Endothelial cell of umbilical vein (primary cell): ENCODE measurements around the gene STX16. TPM values are rescaled to one million over a fixed set of nuclear protein-coding genes. Genes with fewer than 3 reads are reported as not detected.

ENCODE experiments used
- BruUV-seq: library from RNA; stranded (reverse); fragments of 400-500 nt; replicated peaks from 2 replicates; lab custom pipeline; 2021; lab: Mats Ljungman, UMichigan
- CTCF ChIA-PET: fragments of 300-600, 350-600 bp; sonication (Branson Sonifier 250); formaldehyde crosslinking; loops from one replicate; lab custom pipeline; 2021; ENCODE audit warnings: antibody characterized with exemption, inconsistent platforms; lab: Charles Lee
- POLR2A ChIA-PET: fragments of 300-600, 350-600 bp; sonication (Branson Sonifier 250); formaldehyde crosslinking; loops from one replicate; lab custom pipeline; 2021; ENCODE audit warnings: antibody characterized with exemption, inconsistent platforms; lab: Charles Lee
- DNase-seq: peaks from one replicate; pipeline ENCODE4 v3.0.0-alpha.2; 2011; ENCODE audit warnings: low read depth, low spot score
- FAIRE-seq: peaks from 2 replicates; lab custom pipeline; 2011; peaks lifted over from hg19 to GRCh38; lab: Jason Lieb, UNC
- H2AFZ ChIP-seq: 2 replicates; pipeline ENCODE4 v1.6.0; 2012; ENCODE audit warnings: low read depth, low read length, control low read depth, inconsistent platforms
- H3K27ac ChIP-seq: 2 replicates; pipeline ENCODE4 v1.5.1; 2011; ENCODE audit warnings: low read depth, mild to moderate bottlenecking, control low read depth, low read length, moderate library complexity; ENCODE audit not compliant: insufficient read depth
- H3K27me3 ChIP-seq, 2 experiments: 2 replicates each; pipeline versions ENCODE4 v1.6.0 to v1.6.1; 2011; ENCODE audit warnings: low read length in 2 of 2, mixed read lengths in 1 of 2; ENCODE audit not compliant: control insufficient read depth in 2 of 2, insufficient read depth in 2 of 2
- H3K36me3 ChIP-seq, 2 experiments: 2 replicates in 1 of 2; 3 replicates in 1 of 2; pipeline ENCODE4 v1.5.1; 2011; ENCODE audit warnings: low read length in 2 of 2, mild to moderate bottlenecking in 1 of 2, moderate library complexity in 1 of 2; ENCODE audit not compliant: control insufficient read depth in 2 of 2, insufficient read depth in 2 of 2; ENCODE audit errors: extremely low read depth in 1 of 2
- H3K4me1 ChIP-seq: 3 replicates; pipeline ENCODE4 v1.5.1; 2011; ENCODE audit warnings: mild to moderate bottlenecking, low read length; ENCODE audit not compliant: control insufficient read depth, insufficient read depth; ENCODE audit errors: extremely low read depth
- H3K4me2 ChIP-seq: 2 replicates; pipeline ENCODE4 v1.6.1; 2011; ENCODE audit warnings: low read length, control low read depth, mixed read lengths; ENCODE audit not compliant: insufficient read depth
- H3K4me3 ChIP-seq, 3 experiments: fragments of 200-600 bp in 1 of 3; sonication (generic), shearing (Covaris generic) in 1 of 3; replicated peaks in 1 of 3; 2 replicates each; pipeline ENCODE4 v1.5.1; 2011 to 2016; ENCODE audit warnings: control low read depth in 3 of 3, low read length in 3 of 3, mild to moderate bottlenecking in 2 of 3, inconsistent platforms in 1 of 3, low read depth in 1 of 3, moderate library complexity in 1 of 3; ENCODE audit not compliant: insufficient read depth in 1 of 3
- H3K79me2 ChIP-seq: 2 replicates; pipeline ENCODE4 v1.6.0; 2012; ENCODE audit warnings: low read length, inconsistent platforms; ENCODE audit not compliant: control insufficient read depth, insufficient read depth
- H3K9ac ChIP-seq: replicated peaks from 2 replicates; pipeline ENCODE3; 2011; ENCODE audit warnings: low read length, control low read depth; ENCODE audit not compliant: insufficient read depth; ENCODE audit errors: extremely low read depth
- H3K9me1 ChIP-seq: replicated peaks from 3 replicates; pipeline ENCODE4 v1.6.0; 2011; ENCODE audit warnings: mild to moderate bottlenecking, low read length; ENCODE audit not compliant: control insufficient read depth, insufficient read depth; ENCODE audit errors: extremely low read depth
- H3K9me3 ChIP-seq: replicated peaks from 2 replicates; pipeline ENCODE4 v1.5.1; 2012; ENCODE audit warnings: low read length, inconsistent platforms; ENCODE audit not compliant: control insufficient read depth, insufficient read depth
- H4K20me1 ChIP-seq: replicated peaks from 2 replicates; pipeline ENCODE3; 2011; ENCODE audit warnings: mild to moderate bottlenecking, low read length; ENCODE audit not compliant: control insufficient read depth, insufficient read depth; ENCODE audit errors: extremely low read depth
- CTCF ChIP-seq, 2 donors: IDR thresholded peaks; 1 replicate in 1 of 2; 2 replicates in 1 of 2; pipeline ENCODE4 v1.5.1; 2011; ENCODE audit warnings: low read length in 2 of 2, mild to moderate bottlenecking in 2 of 2, moderate library complexity in 2 of 2, control low read depth in 1 of 2, inconsistent platforms in 1 of 2, low read depth in 1 of 2; ENCODE audit not compliant: insufficient read depth in 1 of 2; ENCODE audit errors: extremely low read depth in 1 of 2
- EZH2 ChIP-seq: IDR thresholded peaks from 2 replicates; pipeline ENCODE4 v1.6.1; 2012; ENCODE audit warnings: borderline replicate concordance, low read depth, mild to moderate bottlenecking, moderate library complexity, low read length, inconsistent platforms; ENCODE audit not compliant: severe bottlenecking
- FOS ChIP-seq: IDR thresholded peaks from 2 replicates; pipeline ENCODE4 v1.6.1; 2011; ENCODE audit warnings: mild to moderate bottlenecking, low read length, moderate library complexity, borderline replicate concordance; ENCODE audit not compliant: insufficient read depth
- GATA2 ChIP-seq: IDR thresholded peaks from 2 replicates; pipeline ENCODE4 v1.7.0; 2011; ENCODE audit warnings: low read depth, mild to moderate bottlenecking, moderate library complexity, mixed read lengths, low read length; ENCODE audit not compliant: insufficient read length, insufficient read depth
- JUN ChIP-seq: IDR thresholded peaks from 2 replicates; pipeline ENCODE4 v1.6.1; 2011; ENCODE audit warnings: borderline replicate concordance, low read depth; ENCODE audit not compliant: insufficient read length, insufficient read depth
- MAX ChIP-seq: IDR thresholded peaks from 2 replicates; pipeline ENCODE4 v1.6.1; 2011; ENCODE audit not compliant: insufficient read depth, insufficient read length
- MYC ChIP-seq: IDR thresholded peaks from one replicate; pipeline ENCODE4 v1.6.1; 2011; ENCODE audit warnings: mild to moderate bottlenecking, low read depth, low read length
- POLR2A ChIP-seq: IDR thresholded peaks from 2 replicates; pipeline ENCODE4 v1.6.1; 2012; ENCODE audit warnings: low read depth, mild to moderate bottlenecking, control low read depth, low read length
- POLR2AphosphoS5 ChIP-seq: IDR thresholded peaks from 2 replicates; pipeline ENCODE4 v1.6.1; 2012; ENCODE audit warnings: low read depth, mild to moderate bottlenecking, control low read depth, low read length, moderate library complexity; ENCODE audit not compliant: insufficient read depth
- dilution Hi-C: fragments of 300-500 bp; cut with MboI; formaldehyde crosslinking; loops from one replicate; pipeline ENCODE4 v1.15.0; 2019; ENCODE audit warnings: low sequenced_read_pairs; ENCODE audit not compliant: extremely low pct_ligation_motif_present
- intact Hi-C: fragments of 100-400 bp; cut with micrococcal nuclease; formaldehyde crosslinking; loops from one replicate; pipeline ENCODE4 v1.10.0; 2022
- polyA plus RNA-seq, 4 experiments: library from polyadenylated mRNA; depleted of rRNA in 3 of 4; stranded (reverse) in 3 of 4; unstranded in 1 of 4; fragments of >200 nt; gene quantifications; 2 replicates each; pipeline versions ENCODE4 v1.2.1 to v1.2.3, GENCODE V29; 2011 to 2012; ENCODE audit warnings: missing spikeins in 1 of 4
- total RNA-seq: library from RNA; stranded (reverse); gene quantifications from 2 replicates; pipeline ENCODE4 v1.2.3, GENCODE V29; 2021

The STX16 gene
- total and polyA plus RNA-seq, 2 donors (not counting 3 experiments of a cell fraction or from before 2014, with no cell fraction given) = 43.1 to 63.5 TPM

- Histone ChIP-seq H3K9me3 (no peaks in the 10 kb centered on the region), H3K9ac (no peak overlapping the region), H3K79me2 (peaks cover 19% of the 10 kb centered on the region), H3K27ac (no peak overlapping the region), H4K20me1 (no peaks in the 10 kb centered on the region), H3K27me3 (no peaks in the 10 kb centered on the region), H3K36me3 (peaks cover 25 to 31% of the 10 kb centered on the region in 2 experiments), H3K4me2 (no peak overlapping the region), H3K9me1 (no peaks in the 10 kb centered on the region), H3K4me1 (no peaks in the 10 kb centered on the region), H3K4me3 (no peak overlapping the region), H2AFZ (no peak overlapping the region)
- no peak for FAIRE-seq
- DNase-seq = no peak
- BruUV-seq = no TSS peak
- no peak for TF ChIP-seq EZH2
- no peak for TF ChIP-seq MAX
- TF ChIP-seq GATA2 = no peak
- TF ChIP-seq FOS = no peak
- intact Hi-C loops (no loop called here), dilution Hi-C loops (loop anchor here (25.0 kb wide), 1 partner anchor 433 kb away; the partner anchor contains the start of gene ANKRD60)
- ChIA-PET CTCF (interaction anchor here (0.7 kb wide), 1 partner anchor 12 kb away, joined by 3 read pairs; no protein-coding TSS in a partner anchor), POLR2A (no interaction called here)
Observed at GRCh38 chr20:58670102-58670501, 19.0 kb downstream of the STX16 start.

- dilution Hi-C loops = loop anchor here (25.0 kb wide), 1 partner anchor 433 kb away; the partner anchor contains the start of gene ANKRD60
- POLR2A ChIA-PET = no interaction called here
- BruUV-seq = no TSS peak
- Histone ChIP-seq H3K9me3 (no peaks in the 10 kb centered on the region), H3K36me3 (peaks cover 30 to 32% of the 10 kb centered on the region in 2 experiments), H3K4me3 (no peak overlapping the region), H3K9me1 (no peaks in the 10 kb centered on the region), H3K79me2 (peaks cover 14% of the 10 kb centered on the region), H4K20me1 (no peaks in the 10 kb centered on the region), H3K4me1 (no peaks in the 10 kb centered on the region), H2AFZ (no peak overlapping the region), H3K27me3 (no peaks in the 10 kb centered on the region), H3K9ac (no peak overlapping the region), H3K4me2 (no peak overlapping the region), H3K27ac (no peak overlapping the region)
- TF ChIP-seq FOS (no peak), POLR2A (no peak), CTCF (IDR thresholded peaks at IDR 0.05; ENCODE audit: extremely low read depth in 1 of 2, insufficient read depth in 1 of 2, low read depth in 1 of 2, low read length in 2 of 2) (no peak), GATA2 (no peak), MYC (no peak), POLR2AphosphoS5 (no peak), JUN (no peak), MAX (no peak), EZH2 (no peak)
- CTCF ChIA-PET = no interaction called here
- no peak for DNase-seq
- no peak for FAIRE-seq
- intact Hi-C loops = no loop called here
Observed at GRCh38 chr20:58670659-58671058, 19.6 kb downstream of the STX16 start.
